B cell (primary cell): ENCODE measurements around the gene NUMA1. TPM values are rescaled to one million over a fixed set of nuclear protein-coding genes. Genes with fewer than 3 reads are reported as not detected.

Experiments
- ATAC-seq: fragments of 200-7000 bp; cut with Tn5 transposase; one replicate; pipeline ENCODE4 v1.10.0; 2021; ENCODE audit warnings: low read depth, mild to moderate bottlenecking, moderate number of reproducible peaks, moderate library complexity
- CTCF ChIA-PET: fragments of 350-600 bp; sonication (Branson Sonifier 250); formaldehyde crosslinking; loops from one replicate; lab custom pipeline; 2021; ENCODE audit warnings: antibody characterized with exemption, inconsistent platforms; lab: Charles Lee
- POLR2A ChIA-PET: fragments of 350-600 bp; sonication (Branson Sonifier 250); formaldehyde crosslinking; loops from one replicate; lab custom pipeline; 2021; ENCODE audit warnings: antibody characterized with exemption; lab: Charles Lee
- DNase-seq: peaks from one replicate; pipeline ENCODE4 v3.0.0; 2013
- H2AFZ ChIP-seq: 2 replicates; pipeline ENCODE4 v1.6.1; 2012; ENCODE audit warnings: mild to moderate bottlenecking, low read depth, low read length; ENCODE audit not compliant: insufficient read depth, poor library complexity, severe bottlenecking
- H3K27ac ChIP-seq, 2 donors: 1 replicate in 1 of 2; 2 replicates in 1 of 2; pipeline ENCODE4 v1.5.1; 2012 to 2013; ENCODE audit warnings: low read length in 2 of 2, mild to moderate bottlenecking in 2 of 2, moderate library complexity in 1 of 2
- H3K27me3 ChIP-seq, 4 experiments: fragments of 200-600 bp in 1 of 4; sonication (generic) in 1 of 4; replicated peaks in 1 of 4; 1 replicate in 2 of 4; 2 replicates in 2 of 4; pipeline versions ENCODE4 v1.6.1 to v1.7.0; 2013 to 2016; ENCODE audit warnings: low read length in 3 of 4, mild to moderate bottlenecking in 2 of 4, mixed read lengths in 1 of 4, moderate library complexity in 1 of 4; ENCODE audit not compliant: insufficient read depth in 4 of 4, control insufficient read depth in 3 of 4; ENCODE audit errors: control extremely low read depth in 1 of 4
- H3K36me3 ChIP-seq, 2 experiments: replicated peaks in 1 of 2; 1 replicate in 1 of 2; 2 replicates in 1 of 2; pipeline versions ENCODE4 v1.6.1 to v1.7.1; 2013; ENCODE audit warnings: low read length in 1 of 2; ENCODE audit not compliant: insufficient read depth in 2 of 2, control insufficient read depth in 1 of 2; ENCODE audit errors: control extremely low read depth in 1 of 2, extremely low read depth in 1 of 2
- H3K4me1 ChIP-seq, 2 donors: fragments of 200-600 bp in 1 of 2; sonication (generic) in 1 of 2; 1 replicate in 1 of 2; 2 replicates in 1 of 2; pipeline versions ENCODE4 v1.5.1 to v1.6.1; 2013 to 2017; ENCODE audit warnings: low read length in 2 of 2; ENCODE audit not compliant: control insufficient read depth in 2 of 2, insufficient read depth in 2 of 2
- H3K4me2 ChIP-seq: replicated peaks from 2 replicates; pipeline ENCODE3; 2012; ENCODE audit warnings: mild to moderate bottlenecking, low read depth, low read length; ENCODE audit not compliant: poor library complexity, severe bottlenecking
- H3K4me3 ChIP-seq, 5 experiments: fragments of 200-600 bp in 1 of 5; sonication (generic) in 1 of 5; 1 replicate in 3 of 5; 2 replicates in 2 of 5; pipeline versions ENCODE4 v1.5.1 to v1.7.0; 2011 to 2016; ENCODE audit warnings: low read length in 4 of 5, mild to moderate bottlenecking in 4 of 5, low read depth in 2 of 5, control low read depth in 1 of 5, moderate library complexity in 1 of 5; ENCODE audit not compliant: insufficient read depth in 1 of 5; ENCODE audit errors: control extremely low read depth in 1 of 5, extremely low read depth in 1 of 5
- H3K79me2 ChIP-seq: fragments of 200-600 bp; sonication (generic); one replicate; pipeline ENCODE4 v1.6.0; 2016; ENCODE audit warnings: low read length; ENCODE audit not compliant: control insufficient read depth, insufficient read depth
- H3K9ac ChIP-seq: fragments of 200-600 bp; sonication (generic); 2 replicates; pipeline ENCODE4 v1.6.1; 2017; ENCODE audit warnings: mild to moderate bottlenecking, low read length, moderate library complexity
- H3K9me3 ChIP-seq, 3 donors: one replicate each; pipeline versions ENCODE4 v1.6.1 to v1.7.1; 2013; ENCODE audit warnings: low read length in 2 of 3; ENCODE audit not compliant: control insufficient read depth in 2 of 3, insufficient read depth in 1 of 3; ENCODE audit errors: control extremely low read depth in 1 of 3
- H4K20me1 ChIP-seq: 2 replicates; pipeline ENCODE4 v1.6.0; 2012; ENCODE audit warnings: mild to moderate bottlenecking, low read length; ENCODE audit not compliant: insufficient read depth, control insufficient read depth, poor library complexity, severe bottlenecking
- H3K27ac Mint-ChIP-seq: one replicate; pipeline ENCODE4 v1.8.0; 2021; ENCODE audit warnings: mixed read lengths
- H3K27me3 Mint-ChIP-seq: one replicate; pipeline ENCODE4 v1.8.0; 2021; ENCODE audit warnings: mixed read lengths
- H3K4me1 Mint-ChIP-seq: one replicate; pipeline ENCODE4 v1.8.0; 2021; ENCODE audit warnings: mixed read lengths
- H3K4me3 Mint-ChIP-seq: one replicate; pipeline ENCODE4 v1.8.0; 2021; ENCODE audit warnings: mixed read lengths
- H3K9me3 Mint-ChIP-seq: one replicate; pipeline ENCODE4 v1.8.0; 2022; ENCODE audit warnings: mixed read lengths; ENCODE audit not compliant: insufficient read depth
- CTCF ChIP-seq: fragments of 200-600 bp; IDR thresholded peaks from one replicate; pipeline ENCODE4 v1.8.0; 2022; ENCODE audit warnings: antibody characterized with exemption, mild to moderate bottlenecking
- EZH2 ChIP-seq: IDR thresholded peaks from 2 replicates; pipeline ENCODE4 v1.6.1; 2012; ENCODE audit warnings: borderline replicate concordance, low read depth, mild to moderate bottlenecking, moderate library complexity, low read length; ENCODE audit not compliant: insufficient read depth, poor library complexity, severe bottlenecking
- intact Hi-C: fragments of 100-400 bp; cut with micrococcal nuclease; formaldehyde crosslinking; loops from one replicate; pipeline ENCODE4 v1.10.0; 2022
- polyA plus RNA-seq: library from polyadenylated mRNA; depleted of rRNA; stranded (reverse); fragments of >200 nt; gene quantifications from 2 replicates; pipeline ENCODE4 v1.2.3, GENCODE V29; 2012
- total RNA-seq, 2 donors: library from RNA; stranded (reverse); fragments of 120-200 nt in 1 of 2; gene quantifications; 1 replicate in 1 of 2; 2 replicates in 1 of 2; pipeline versions ENCODE4 v1.2.3 to v1.2.4, GENCODE V29; 2013 to 2022

NUMA1 gene
- total and polyA plus RNA-seq, 2 donors (not counting 1 experiment from before 2014, with no cell fraction given) = 186 to 300 TPM

- Mint-ChIP-seq H3K27me3 (no peaks in the 10 kb centered on the region), H3K4me3 (no peak overlapping the region)
- no peak overlapping the region for H3K9ac ChIP-seq
These were observed 13.1 kb downstream of the NUMA1 start for GRCh38 chr11:72067266-72067665.

GRCh38 chr11:72066855-72067254 is 13.5 kb downstream of the NUMA1 start:
- no peak overlapping the region for H3K27ac Mint-ChIP-seq
- POLR2A ChIA-PET = no interaction called here
- H3K9me3 Mint-ChIP-seq = no peaks in the 10 kb centered on the region
- no peak overlapping the region for H2AFZ ChIP-seq
- no peak overlapping the region for H3K9ac ChIP-seq
- no peak overlapping the region for H3K4me2 ChIP-seq
- H3K4me1 ChIP-seq = peaks cover 15 to 22% of the 10 kb centered on the region in 2 donors
- intact Hi-C loops = no loop called here
- no peak overlapping the region for H3K27ac ChIP-seq
- H3K4me3 Mint-ChIP-seq = no peak overlapping the region
- H3K27me3 Mint-ChIP-seq = no peaks in the 10 kb centered on the region
- peaks cover 16% of the 10 kb centered on the region for H3K4me1 Mint-ChIP-seq
- H3K9me3 ChIP-seq = no peaks in the 10 kb centered on the region
- DNase-seq (no peak), ATAC-seq (no peak)
- CTCF ChIA-PET = interaction anchor here (1.5 kb wide), 1 partner anchor 24 kb away, joined by 4 read pairs; no protein-coding TSS in a partner anchor
- no peaks in the 10 kb centered on the region for H3K27me3 ChIP-seq
- peaks cover 34% of the 10 kb centered on the region for H3K79me2 ChIP-seq
- H3K4me3 ChIP-seq = no peak overlapping the region
- H3K36me3 ChIP-seq = peaks cover 0 to 3% of the 10 kb centered on the region in 2 experiments
- no peak for TF ChIP-seq CTCF
- TF ChIP-seq EZH2 = no peak
- no peaks in the 10 kb centered on the region for H4K20me1 ChIP-seq

More at GRCh38 chr11:72067266-72067665, 13.1 kb downstream of the NUMA1 start:
- Mint-ChIP-seq H3K4me1 (peaks cover 12% of the 10 kb centered on the region), H3K27ac (no peak overlapping the region), H3K9me3 (no peaks in the 10 kb centered on the region)
- H3K79me2 ChIP-seq = peaks cover 38% of the 10 kb centered on the region
- no peak overlapping the region for H3K27ac ChIP-seq
- H3K27me3 ChIP-seq = no peaks in the 10 kb centered on the region
- POLR2A ChIA-PET = no interaction called here
- no peak overlapping the region for H3K4me2 ChIP-seq
- TF ChIP-seq CTCF (no peak), EZH2 (no peak)
- H3K9me3 ChIP-seq = no peaks in the 10 kb centered on the region
- H2AFZ ChIP-seq = no peak overlapping the region
- intact Hi-C loops = no loop called here
- CTCF ChIA-PET = interaction anchor here (0.7 to 1.9 kb wide), 2 partner anchors 12 to 24 kb away, joined by 3 to 4 read pairs; no protein-coding TSS in a partner anchor
- H3K4me3 ChIP-seq = no peak overlapping the region
- ATAC-seq (no peak), DNase-seq (no peak)
- peaks cover 13 to 18% of the 10 kb centered on the region in 2 donors for H3K4me1 ChIP-seq
- H3K36me3 ChIP-seq = peaks cover 0 to 3% of the 10 kb centered on the region in 2 experiments
- H4K20me1 ChIP-seq = no peaks in the 10 kb centered on the region
